Stimulated activated CD4-positive, alpha-beta T cell treated with anti-CD3 and anti-CD28 coated beads, Interleukin-15, amount 100 ng/mL, for 1 hour (primary cell): ENCODE data around the gene AGT.
"Not testable (repeated sequence)": the region's sequence is repeated elsewhere in the genome, so short reads cannot be mapped to it uniquely, and the experiment has no call there.

Experiments
- DNase-seq, 2 donors: peaks; one replicate each; pipeline ENCODE4 v3.0.0-alpha.2; 2020; ENCODE audit warnings: low read depth in 1 of 2, low spot score in 1 of 2

AGT gene

DNA sequence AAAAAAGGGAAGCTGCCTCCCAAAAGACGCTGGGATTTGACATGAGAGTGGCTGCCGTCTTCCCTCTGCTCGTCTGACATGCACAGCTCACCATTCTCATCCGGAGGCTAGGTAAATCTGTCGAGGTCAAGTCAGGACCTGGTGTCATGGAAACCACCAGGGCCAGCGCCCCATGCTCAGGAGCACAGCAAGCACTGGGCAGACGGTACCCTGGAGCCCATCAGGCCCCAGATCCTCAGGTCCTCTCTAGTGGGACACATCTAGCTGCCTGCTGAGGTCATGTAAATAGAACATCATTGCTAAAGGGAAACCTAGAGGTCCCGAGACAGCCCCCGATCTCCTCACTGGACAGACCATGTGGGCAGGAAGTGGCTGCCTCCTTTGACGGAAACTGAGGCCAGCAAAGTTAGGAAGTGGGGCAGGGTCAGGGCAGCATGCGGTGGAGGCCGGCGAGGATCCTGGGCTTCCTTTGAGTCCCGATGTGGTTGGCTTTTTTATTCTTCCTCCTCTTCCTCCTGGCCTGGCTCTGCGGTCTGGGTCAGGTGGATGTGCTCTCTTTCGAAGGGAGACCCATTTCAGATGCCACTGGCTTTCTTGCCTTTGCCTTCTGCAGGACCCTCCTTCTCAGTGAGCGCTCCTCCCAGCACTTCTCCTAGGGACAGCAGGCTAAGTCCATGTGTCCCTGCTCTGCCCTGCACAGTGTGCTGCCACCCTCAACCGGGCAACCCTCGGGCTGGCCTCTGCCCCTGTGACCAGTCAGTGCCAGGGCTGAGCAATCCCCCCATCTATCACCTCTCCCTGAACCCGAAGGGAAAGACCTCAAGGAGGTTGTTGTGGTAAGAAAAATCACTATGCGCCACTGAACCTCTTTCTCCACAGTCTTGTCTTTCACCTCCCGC is 5.9 kb downstream of the AGT start:
- no peak for DNase-seq

DNA sequence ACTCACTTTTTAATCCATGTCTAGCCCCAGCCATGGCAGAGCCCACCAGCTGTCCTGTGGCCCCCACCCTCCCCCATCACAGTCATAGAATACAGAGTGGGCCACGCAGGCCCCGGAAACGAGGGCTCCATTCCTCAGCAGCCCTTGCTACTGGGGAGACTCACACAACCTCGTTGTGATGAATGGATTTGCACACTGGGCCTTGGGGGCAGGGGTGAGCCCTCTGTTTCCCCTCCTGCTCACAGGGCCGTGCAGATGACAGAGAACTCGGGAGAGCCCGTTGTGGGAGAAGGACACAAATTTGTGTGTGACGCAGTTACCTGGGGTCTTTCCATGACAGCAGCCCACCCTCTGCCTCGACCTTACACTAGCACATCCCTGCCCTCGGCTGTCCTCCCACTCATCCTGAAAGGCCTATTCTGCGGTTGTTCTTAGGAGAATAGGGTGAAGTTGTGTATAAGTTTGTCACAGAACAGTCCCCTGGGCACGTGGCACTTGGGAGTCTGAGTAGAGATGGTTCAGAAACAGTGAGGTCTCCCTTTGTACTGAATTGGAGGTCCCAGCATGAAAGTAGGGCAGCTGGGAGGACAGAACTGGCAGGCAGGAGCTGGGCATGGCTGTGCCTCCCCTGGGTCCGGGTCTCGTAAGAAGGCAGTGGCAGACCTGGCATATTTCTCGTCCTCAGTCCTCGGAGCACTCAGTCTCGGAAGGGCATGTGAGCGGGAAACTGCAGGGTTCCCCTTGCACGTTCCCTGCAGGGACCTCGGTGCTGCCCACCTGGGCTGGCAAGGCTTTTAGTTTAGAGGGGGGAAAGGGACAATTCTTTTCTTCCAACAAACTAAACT is 6.8 kb downstream of the AGT start:
- DNase-seq: no peak

DNA sequence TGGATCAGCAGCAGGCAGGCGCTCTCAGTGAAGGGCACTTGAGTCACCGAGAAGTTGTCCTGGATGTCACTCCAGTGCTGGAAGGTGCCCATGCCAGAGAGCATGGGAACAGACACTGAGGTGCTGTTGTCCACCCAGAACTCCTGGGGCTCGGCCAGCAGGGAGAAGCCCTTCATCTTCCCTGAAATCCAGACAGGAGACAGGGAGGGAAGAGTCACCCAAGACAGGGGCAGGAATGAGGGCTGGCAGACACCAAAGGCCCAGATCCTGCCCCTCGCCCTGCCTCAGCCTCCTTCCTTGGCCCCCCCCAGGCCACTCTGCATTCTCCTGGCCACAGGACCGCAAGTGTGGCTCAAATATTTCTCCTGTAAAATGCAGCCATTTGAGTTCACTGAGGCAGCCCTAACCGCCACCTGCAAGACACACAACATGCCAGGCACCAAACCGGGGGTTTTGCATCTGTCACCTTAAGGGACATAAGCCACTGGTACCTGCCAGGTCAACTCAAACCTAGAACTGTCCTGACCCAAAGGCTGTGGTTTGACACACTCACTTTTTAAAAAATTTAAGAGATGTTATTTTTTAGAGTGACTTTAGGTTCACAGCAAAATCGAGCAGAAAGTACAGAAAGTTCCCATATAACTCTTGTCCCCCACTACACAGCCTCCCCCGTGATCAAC is 7.8 kb downstream of the AGT start:
- DNase-seq: no peak

DNA sequence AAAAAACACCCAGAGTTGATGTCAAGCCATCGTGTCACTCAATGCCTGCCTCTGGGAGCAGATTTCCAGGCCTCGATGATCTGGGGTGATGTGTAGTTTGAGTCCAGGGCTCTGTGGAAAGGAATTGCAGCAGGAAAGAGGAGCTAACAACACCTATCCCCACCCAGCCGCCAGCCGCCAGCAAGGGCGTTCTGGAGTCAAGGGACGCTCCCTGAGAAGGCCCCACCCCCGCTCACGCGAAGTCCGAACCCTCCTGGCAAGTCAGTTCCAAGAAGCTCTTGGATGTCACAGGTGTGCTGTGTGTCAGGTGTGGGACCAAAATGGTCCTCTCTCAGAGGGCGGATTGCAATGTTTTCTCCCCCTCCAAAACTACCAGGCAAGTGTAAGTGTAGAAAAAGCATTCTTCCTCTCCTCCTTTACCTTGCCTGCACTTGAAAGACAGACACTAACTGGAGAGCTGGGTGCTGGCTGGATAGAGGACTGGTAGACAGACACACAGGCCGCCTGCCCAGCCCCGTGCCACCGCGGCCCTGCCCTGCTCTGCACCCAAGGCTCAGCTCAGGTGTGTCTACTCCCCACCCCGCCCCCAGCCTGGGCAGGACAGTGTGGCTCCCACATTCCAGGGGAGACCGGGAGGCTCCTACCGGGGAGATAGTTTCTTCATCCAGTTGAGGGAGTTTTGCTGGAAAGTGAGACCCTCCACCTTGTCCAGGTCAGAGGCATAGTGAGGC is 8.5 kb downstream of the AGT start:
- DNase-seq: no peak

DNA sequence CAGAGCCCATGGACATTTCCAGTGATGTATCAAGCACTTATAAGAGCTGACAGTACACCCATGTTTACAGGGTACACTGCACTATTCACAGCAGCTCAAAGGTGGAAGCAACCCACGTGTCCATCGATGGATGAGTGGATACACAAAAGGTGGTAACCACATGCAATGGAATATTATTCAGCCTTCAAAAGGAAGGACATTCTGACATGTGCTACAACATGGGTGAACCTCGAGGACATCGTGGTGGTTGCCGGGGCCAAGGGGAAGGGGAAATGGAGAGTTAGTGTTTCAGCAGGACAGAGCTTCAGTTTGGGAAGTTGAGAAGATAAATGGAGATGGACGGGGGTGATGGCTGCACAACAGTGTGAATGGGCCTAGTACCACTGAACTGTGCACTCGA is 9.1 kb downstream of the AGT start:
- no peak for DNase-seq

DNA sequence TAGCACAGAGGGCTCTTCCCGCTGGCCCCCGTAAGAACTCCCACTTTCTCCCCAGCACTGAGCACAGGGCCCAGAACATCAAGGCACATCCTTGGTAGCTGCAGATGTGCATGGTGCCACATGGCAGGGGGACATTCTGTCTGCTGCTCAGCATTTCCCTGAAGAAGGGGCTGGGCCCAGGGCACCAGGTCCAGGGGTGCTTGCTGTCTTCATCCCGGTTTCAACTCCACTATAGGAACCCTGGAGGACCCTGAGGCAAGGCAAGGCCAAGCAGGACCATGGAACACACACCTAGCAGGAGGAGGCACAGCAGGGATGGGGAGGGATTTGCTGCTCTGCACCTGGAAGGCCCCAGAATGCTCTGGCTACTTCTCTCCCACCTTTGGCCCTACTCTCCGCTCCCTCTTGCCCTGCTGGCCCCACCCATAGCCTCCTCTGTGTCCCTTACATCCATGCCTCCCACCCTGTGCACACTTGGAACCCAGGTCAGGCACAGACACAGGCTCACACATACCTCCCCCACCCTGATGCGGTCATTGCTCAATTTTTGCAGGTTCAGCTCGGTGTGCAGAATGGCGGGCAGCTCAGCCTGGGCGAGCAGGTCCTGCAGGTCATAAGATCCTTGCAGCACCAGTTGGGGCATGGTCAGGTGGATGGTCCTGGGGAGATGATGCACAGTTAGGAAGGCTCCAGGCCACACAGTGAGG is 10.1 kb downstream of the AGT start:
- no peak for DNase-seq

DNA sequence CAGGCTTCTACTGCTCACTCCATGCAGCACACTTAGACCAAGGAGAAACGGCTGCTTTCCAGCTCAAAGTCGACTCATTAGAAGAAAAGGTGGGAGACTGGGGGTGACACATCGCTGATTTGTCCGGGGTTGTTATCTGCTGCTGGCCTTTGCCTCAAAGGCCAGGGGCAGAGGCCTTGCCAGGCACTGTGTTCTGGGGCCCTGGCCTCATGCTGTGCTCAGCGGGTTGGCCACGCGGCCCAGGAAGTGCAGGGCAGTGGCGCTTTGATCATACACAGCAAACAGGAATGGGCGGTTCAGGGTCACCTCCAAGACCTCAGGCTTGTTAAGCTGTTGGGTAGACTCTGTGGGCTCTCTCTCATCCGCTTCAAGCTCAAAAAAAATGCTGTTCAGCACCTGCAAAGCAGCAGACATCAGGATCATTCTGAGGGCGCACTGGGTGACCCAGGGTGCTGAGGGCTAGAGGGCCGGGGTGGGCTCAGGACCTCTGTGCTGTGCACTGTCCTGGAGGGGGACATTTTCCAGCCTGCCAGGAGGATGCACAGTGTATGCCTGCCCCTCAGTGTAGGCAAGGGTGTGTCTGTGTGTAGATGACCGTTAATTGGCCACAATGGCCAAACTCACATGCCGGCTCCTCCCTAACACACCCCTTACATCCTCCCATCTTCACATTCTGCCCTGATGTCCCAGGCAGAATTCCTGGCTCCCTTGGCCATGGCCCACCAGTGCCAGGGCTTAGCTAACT is 10.8 kb downstream of the AGT start:
- DNase-seq: no peak

DNA sequence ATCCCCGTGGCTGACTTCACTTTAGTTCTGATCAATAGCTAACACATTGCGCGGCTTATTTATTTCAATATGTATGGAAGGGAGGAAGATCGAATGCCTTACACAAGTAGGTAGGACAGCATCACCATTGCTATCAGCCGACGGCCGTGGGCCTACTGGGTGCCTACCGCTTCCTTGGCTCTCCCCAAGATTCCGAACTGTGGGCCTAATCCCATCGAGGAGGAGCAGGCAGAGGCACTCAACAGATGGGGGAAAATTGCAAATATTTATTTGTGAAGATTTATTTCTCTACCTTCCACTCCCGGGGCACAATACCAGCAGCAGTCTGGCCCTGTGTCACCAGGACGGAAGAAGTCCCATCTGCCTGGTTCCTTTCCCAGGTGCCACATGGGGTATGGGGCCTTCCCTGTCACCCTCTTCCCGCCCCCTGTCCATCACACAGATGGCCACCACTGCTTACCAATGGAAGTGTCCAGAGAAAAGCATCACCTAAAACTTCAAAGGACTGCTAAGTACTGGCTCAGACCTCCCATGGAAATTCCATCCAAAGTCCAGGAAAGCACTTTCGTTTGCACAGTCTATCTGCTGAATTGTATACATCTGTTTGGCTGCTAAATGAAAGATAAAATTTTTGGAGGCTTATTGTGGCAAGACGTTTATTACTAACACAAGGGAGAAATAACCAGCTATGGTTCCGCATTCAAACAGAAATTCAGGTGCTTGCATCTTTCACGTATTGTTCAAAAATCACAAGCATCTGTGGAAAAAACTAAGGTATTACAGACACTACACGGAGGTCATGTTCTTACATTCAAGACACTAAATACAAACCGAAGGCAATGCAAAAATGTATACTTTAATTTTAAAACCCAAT is 11.8 kb downstream of the AGT start:
- DNase-seq: no peak

DNA sequence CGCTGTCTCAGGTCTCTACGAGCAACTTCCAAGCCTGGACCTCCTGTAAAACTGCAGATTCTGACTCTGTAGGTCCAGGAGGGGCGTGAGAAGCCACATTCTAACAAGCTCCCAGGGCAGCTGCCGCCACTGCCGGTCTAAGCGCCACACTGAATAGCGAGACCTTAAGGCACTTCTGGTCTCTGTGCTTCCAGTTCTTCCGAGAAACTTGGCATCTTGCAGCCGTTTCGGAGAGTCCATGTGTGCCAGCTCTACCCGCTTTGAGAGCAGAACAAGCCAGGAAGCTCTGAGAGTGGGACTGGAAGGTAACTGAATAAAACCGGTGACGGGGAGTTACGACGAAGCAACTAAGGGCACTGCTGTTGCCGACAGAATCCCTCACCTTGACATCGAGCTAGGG is 12.5 kb downstream of the AGT start:
- no peak for DNase-seq

DNA sequence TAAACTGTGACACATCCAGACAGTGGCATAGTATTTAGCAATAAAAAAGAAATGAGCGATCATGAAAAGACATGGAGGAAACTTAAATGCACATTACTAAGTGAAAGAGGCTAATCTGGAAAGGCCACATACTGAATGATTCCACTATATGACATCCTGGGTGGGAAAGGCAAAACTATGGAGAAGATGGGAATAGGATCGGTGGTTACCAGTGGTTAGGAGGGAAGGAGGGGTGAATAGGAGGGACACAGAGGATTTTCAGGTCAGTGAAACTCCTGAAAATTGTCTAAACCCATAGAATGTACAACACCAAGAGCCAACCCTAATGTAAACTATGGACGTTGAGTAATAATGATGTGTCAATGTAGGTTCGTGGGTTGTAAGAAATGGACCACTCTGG is 13.8 kb downstream of the AGT start:
- DNase-seq: no peak

DNA sequence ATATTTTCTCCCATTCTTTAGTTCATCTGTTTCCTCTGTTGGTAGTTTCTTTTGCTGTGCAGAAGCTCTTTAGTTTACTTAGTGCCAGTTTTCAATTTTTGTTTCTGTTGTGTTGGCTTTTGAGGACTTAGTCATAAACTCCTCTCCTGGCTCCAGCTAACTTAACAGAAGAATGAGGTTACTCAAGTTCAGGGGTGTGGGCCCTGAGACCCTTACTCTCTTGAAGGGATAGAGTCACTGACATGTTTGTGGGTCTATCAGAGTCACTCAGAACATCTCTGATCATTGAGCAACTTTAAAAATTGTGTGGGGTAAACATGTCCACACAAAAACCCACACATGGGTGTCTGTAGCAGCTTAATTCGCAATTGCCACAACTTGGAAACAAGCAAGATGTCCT is 14.2 kb downstream of the AGT start:
- no peak for DNase-seq

DNA sequence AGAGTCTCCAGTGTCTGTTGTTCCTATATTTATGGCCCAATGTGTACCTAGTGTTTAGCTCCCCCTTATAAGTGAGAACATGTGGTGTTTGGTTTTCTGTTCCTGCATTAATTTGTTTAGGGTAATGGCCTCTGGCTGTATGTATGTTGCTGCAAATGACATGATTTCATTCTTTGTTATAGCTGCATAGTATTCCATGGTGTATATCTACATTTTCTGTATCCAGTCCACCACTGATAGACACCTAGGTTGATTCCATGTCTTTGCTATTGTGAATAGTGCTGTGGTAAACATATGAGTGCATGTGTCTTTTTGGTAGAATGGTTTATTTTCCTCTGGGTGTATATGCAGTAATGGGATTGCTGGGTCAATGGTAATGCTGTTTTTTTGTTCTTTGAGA is 15.0 kb downstream of the AGT start:
- not testable (repeated sequence) for DNase-seq

DNA sequence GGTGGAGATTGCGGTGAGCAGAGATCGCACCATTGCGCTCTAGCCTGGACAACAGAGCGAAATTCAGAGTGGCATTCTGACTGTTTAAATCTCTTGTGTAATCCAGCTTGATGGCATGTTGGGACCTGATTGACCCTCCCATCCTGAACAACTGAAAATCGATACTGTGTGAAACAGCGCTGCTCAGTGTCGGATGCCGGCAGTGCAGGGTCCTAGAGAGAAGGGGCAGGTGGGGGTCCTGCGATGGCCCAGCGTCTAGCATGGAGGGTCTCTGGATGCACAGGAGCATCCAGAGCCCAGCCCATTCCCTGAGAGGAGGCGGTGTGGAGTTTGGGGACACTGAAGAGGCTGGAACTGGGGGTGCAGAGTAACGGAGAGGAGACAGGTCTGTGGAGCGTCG is 15.8 kb downstream of the AGT start:
- no peak for DNase-seq

DNA sequence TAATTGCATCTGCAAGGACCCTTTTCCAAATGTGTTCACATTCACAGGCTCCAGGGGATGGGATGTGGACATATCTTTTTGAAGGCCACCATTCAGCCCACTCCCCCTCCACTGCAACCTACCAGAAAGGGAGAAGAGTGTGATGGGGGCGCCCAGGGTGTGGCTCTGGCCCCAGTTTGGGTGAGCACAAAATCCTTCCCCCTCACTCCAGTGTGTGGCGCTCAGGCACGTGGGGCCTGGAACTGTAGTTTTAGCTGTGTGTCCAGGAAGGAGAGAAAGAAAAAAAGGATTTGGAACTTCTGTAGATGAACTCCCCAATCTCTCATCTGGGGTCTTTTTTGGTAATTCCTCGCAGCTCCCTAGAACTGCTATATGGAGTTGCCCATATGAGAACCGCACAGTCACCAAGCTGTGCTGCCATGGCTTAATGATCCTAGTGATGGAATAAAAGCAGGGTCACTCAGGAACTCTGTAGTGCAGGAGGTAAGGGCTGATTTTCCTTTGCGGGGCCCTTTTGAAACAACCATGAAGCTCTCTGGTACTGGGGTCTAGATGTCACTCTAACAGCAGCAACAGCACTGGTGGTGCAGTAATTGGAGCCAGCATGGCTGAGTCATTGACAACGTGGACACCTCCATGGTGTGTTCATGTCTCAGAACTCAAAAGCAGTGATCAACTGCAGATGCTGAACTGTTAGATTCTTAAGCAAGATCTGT is 17.0 kb downstream of the AGT start:
- no peak for DNase-seq

DNA sequence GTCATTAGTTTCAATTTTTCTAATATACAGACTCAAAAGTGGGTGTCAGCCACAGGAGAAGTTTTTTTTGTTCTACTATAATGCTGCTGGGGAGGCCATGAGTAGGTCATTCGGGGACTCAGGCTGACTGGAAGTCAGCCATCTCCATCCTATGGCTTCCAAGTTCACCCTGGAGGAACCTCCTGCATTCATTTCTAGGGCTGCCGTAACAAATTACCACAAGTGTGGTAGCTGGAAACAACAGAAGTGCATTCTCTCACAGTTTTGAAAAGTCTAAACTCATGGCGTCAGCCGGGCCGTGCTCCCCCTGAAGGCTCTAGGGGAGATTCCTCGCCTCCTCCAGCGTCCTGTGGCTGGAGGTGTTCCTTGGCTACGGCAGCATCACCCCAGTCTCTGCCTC is 17.7 kb downstream of the AGT start:
- DNase-seq: no peak

DNA sequence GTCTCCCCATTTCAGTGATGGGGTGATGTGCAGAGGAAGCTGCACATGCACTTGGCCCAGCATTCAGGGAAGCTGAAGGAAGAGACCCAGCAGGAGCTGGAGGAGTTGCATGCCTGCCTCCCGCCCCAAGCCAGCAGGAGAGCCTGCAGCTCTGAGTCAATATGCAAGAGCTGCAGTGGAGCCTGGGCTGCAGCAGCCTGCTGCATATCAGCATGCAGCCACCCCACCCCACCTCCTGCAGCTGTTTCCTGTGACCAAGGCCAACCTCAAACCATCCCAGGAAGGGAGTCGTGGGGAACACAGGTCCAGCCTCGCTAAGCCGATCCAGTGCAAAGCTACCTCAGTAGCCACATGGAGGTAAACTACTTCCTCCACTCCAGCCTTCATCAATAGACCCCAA is 18.9 kb downstream of the AGT start:
- no peak for DNase-seq

DNA sequence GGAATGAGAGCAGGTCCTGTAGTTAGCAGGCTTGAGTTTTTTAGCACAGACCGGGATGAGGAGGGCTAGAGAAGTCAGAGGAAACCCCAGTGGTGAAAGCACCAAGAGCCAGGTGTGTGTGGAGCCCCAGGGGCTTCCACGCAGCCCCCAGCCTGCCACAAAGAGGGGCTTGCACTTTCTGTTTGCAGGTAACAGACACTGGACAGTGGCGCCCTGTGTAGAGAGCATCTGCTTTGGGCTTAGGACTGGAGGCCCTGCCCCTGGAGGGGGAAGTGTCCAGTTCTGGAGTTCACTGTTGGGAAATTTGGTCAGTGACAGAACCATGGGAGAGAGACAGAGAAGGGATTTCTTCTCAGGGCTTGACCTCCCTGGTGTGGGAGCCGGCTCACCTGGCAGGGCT is 19.5 kb downstream of the AGT start:
- no peak for DNase-seq

DNA sequence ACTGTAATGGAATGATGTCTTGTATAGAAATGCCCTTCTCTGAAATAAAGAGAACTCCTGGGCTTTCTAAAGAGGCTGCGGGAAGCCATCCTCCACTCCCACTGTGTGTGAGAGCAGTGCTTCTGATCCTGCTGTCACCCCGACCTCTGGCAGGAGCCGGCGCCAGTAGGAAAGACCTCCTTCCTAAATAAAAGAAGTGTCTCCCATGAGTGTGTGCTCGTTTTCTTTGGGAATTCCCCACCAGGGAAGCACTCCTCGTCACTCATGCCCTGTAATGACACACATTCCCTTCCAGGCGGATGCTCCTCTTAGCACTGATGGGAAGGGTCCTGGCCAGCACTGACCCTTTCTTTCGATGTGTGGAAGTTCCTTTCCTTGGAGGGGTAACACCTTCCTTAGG is 20.1 kb downstream of the AGT start:
- DNase-seq: no peak
